ENCODE results near the gene COX5A. TPM values are rescaled to one million over a fixed set of nuclear protein-coding genes. Genes with fewer than 3 reads are reported as not detected.
A peak's percentile ranks its signal among the peaks of the same experiment; 100 is the strongest.

COX5A gene
- polyA plus RNA-seq, 1 donor from 2014 or later = 155 TPM

DNA sequence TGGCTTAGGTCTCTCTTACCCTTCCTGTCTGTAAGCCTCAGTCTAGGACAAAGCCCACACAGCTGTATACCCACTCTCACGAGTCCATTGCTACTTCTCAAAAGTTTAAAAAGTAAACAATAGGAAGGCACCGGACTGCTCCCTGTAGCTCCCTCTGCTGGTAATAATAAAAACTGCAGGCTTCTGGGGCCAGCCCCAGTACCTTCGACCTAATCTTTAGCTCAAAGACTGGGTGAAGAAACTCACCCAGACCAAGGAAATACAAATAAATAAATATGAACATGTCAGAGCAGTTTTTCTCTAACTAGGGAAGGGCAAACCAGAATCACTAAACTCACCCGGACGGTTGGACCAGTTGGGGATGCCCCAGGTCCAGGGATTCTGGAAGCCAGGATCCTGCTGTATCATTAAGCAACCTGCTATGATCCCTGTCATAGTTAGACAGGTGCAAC, 36.2 kb downstream of the COX5A start:
- TF ChIP-seq, protein P1, sequence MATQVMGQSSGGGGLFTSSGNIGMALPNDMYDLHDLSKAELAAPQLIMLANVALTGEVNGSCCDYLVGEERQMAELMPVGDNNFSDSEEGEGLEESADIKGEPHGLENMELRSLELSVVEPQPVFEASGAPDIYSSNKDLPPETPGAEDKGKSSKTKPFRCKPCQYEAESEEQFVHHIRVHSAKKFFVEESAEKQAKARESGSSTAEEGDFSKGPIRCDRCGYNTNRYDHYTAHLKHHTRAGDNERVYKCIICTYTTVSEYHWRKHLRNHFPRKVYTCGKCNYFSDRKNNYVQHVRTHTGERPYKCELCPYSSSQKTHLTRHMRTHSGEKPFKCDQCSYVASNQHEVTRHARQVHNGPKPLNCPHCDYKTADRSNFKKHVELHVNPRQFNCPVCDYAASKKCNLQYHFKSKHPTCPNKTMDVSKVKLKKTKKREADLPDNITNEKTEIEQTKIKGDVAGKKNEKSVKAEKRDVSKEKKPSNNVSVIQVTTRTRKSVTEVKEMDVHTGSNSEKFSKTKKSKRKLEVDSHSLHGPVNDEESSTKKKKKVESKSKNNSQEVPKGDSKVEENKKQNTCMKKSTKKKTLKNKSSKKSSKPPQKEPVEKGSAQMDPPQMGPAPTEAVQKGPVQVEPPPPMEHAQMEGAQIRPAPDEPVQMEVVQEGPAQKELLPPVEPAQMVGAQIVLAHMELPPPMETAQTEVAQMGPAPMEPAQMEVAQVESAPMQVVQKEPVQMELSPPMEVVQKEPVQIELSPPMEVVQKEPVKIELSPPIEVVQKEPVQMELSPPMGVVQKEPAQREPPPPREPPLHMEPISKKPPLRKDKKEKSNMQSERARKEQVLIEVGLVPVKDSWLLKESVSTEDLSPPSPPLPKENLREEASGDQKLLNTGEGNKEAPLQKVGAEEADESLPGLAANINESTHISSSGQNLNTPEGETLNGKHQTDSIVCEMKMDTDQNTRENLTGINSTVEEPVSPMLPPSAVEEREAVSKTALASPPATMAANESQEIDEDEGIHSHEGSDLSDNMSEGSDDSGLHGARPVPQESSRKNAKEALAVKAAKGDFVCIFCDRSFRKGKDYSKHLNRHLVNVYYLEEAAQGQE (IDR thresholded peaks at IDR 0.05; ENCODE audit: borderline replicate concordance) = no peak
- TF ChIP-seq TAF1 (IDR thresholded peaks at IDR 0.05; ENCODE audit: low read depth) = no peak
- TF ChIP-seq EZH2 (IDR thresholded peaks at IDR 0.05; ENCODE audit: borderline replicate concordance, insufficient read depth, low read length, poor library complexity, severe bottlenecking) = no peak
- peak; percentile 76 for TF ChIP-seq SMC3 (conservative IDR thresholded peaks at IDR 0.05; ENCODE audit: poor library complexity)
- TF ChIP-seq MXI1 (conservative IDR thresholded peaks at IDR 0.05; ENCODE audit: poor library complexity, severe bottlenecking) = peak; percentile 14
- TF ChIP-seq, protein P2, sequence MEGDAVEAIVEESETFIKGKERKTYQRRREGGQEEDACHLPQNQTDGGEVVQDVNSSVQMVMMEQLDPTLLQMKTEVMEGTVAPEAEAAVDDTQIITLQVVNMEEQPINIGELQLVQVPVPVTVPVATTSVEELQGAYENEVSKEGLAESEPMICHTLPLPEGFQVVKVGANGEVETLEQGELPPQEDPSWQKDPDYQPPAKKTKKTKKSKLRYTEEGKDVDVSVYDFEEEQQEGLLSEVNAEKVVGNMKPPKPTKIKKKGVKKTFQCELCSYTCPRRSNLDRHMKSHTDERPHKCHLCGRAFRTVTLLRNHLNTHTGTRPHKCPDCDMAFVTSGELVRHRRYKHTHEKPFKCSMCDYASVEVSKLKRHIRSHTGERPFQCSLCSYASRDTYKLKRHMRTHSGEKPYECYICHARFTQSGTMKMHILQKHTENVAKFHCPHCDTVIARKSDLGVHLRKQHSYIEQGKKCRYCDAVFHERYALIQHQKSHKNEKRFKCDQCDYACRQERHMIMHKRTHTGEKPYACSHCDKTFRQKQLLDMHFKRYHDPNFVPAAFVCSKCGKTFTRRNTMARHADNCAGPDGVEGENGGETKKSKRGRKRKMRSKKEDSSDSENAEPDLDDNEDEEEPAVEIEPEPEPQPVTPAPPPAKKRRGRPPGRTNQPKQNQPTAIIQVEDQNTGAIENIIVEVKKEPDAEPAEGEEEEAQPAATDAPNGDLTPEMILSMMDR (IDR thresholded peaks at IDR 0.05; ENCODE audit: poor library complexity, severe bottlenecking) = peak; percentile 79
- TF ChIP-seq EP300 (conservative IDR thresholded peaks at IDR 0.05; ENCODE audit: poor library complexity, severe bottlenecking) = no peak
- TF ChIP-seq POLR2AphosphoS5 (IDR thresholded peaks at IDR 0.05) = no peak
- peak; percentile 58 for TF ChIP-seq RAD21 (conservative IDR thresholded peaks at IDR 0.05)
- Histone ChIP-seq H3K79me2 (replicated peaks; ENCODE audit: insufficient read depth, low read length) (peaks cover 17% of the 10 kb centered on the region), H3K9me2 (ENCODE audit: insufficient read depth, low read length) (no peaks in the 10 kb centered on the region), H3K9ac (ENCODE audit: low read length) (no peak overlapping the region), H3K4me2 (ENCODE audit: low read length) (no peak overlapping the region), H2AFZ (ENCODE audit: low read depth, low read length) (no peak overlapping the region), H3K4me3 (ENCODE audit: low read length) (no peak overlapping the region), H3K27ac (ENCODE audit: low read length) (no peak overlapping the region), H3K9me3 (ENCODE audit: low read length) (no peaks in the 10 kb centered on the region), H3K27me3 (ENCODE audit: insufficient read depth, low read depth, low read length) (no peaks in the 10 kb centered on the region), H3F3A (ENCODE audit: insufficient read depth, low read length, poor library complexity, severe bottlenecking) (peaks cover 7% of the 10 kb centered on the region), H4K20me1 (ENCODE audit: insufficient read depth) (no peaks in the 10 kb centered on the region), H3K36me3 (ENCODE audit: insufficient read depth, low read length) (peaks cover 9% of the 10 kb centered on the region)

DNA sequence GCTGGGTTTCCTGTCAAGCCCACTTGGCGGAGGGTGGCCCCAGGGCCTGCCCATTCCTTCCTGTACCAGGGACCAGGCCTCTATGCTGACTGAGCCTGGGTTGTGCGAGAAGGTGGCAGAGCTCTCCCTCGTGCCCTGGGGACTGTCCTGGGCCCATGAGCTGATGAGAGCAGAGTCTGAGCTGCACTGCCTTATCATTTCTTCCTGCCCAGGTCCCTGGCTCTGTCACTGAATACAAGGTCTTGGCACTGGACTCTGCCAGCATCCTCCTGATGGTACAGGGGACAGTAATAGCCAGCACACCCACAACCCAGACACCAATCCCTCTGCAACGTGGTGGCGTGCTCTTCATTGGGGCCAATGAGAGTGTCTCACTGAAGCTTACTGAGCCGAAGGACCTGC, 40.6 kb downstream of the COX5A start:
- no peak for TF ChIP-seq SMC3 (conservative IDR thresholded peaks at IDR 0.05; ENCODE audit: poor library complexity)
- TF ChIP-seq EP300 (conservative IDR thresholded peaks at IDR 0.05; ENCODE audit: poor library complexity, severe bottlenecking) = no peak
- peaks cover 6% of the 10 kb centered on the region for H3K36me3 ChIP-seq (ENCODE audit: insufficient read depth, low read length)
- H3K4me2 ChIP-seq (ENCODE audit: low read length) = no peak overlapping the region

More for the DNA sequence above, 40.6 kb downstream of the COX5A start:
- Histone ChIP-seq H3K9ac (ENCODE audit: low read length) (no peak overlapping the region), H3K9me3 (ENCODE audit: low read length) (no peaks in the 10 kb centered on the region), H3K9me2 (ENCODE audit: insufficient read depth, low read length) (no peaks in the 10 kb centered on the region), H3K4me3 (ENCODE audit: low read length) (no peak overlapping the region), H3K27me3 (ENCODE audit: insufficient read depth, low read depth, low read length) (no peaks in the 10 kb centered on the region), H3K27ac (ENCODE audit: low read length) (no peak overlapping the region), H3F3A (ENCODE audit: insufficient read depth, low read length, poor library complexity, severe bottlenecking) (no peaks in the 10 kb centered on the region), H4K20me1 (ENCODE audit: insufficient read depth) (no peaks in the 10 kb centered on the region), H2AFZ (ENCODE audit: low read depth, low read length) (no peak overlapping the region), H3K79me2 (replicated peaks; ENCODE audit: insufficient read depth, low read length) (no peaks in the 10 kb centered on the region)

Measured in neural cell (in vitro differentiated cells).